SIG-M5 treated with dmso at 0.1 percent for 504 hours (cell line): Measurements from ENCODE around the gene CLEC12A.
"Not testable (repeated sequence)": the region's sequence is repeated elsewhere in the genome, so short reads cannot be mapped to it uniquely, and the experiment has no call there.

ENCODE experiments used
- DNase-seq: peaks from one replicate; lab custom pipeline; 2025; ENCODE audit not compliant: unreplicated experiment; lab: John Stamatoyannopoulos, UW

The CLEC12A gene

GRCh38 chr12:9971181-9971580 is at the start of gene CLEC12A:
CLEC12A (plus strand) TSS chr12:9971409; CDS start chr12:9971597, 188 bp downstream.
- peak; percentile 78 for DNase-seq

- DNase-seq: no peak
Observed at GRCh38 chr12:9922429-9922828, 48.8 kb upstream of the CLEC12A start.

- DNase-seq: peak; percentile 38
Observed at GRCh38 chr12:9925705-9926393, 45.4 kb upstream of the CLEC12A start.

- no peak for DNase-seq
Observed at GRCh38 chr12:9926876-9927275, 44.3 kb upstream of the CLEC12A start.

- peak; percentile 56 for DNase-seq
Observed at GRCh38 chr12:9928607-9929006, 42.6 kb upstream of the CLEC12A start.

- DNase-seq: no peak
Observed at GRCh38 chr12:9931245-9931644, 40.0 kb upstream of the CLEC12A start.

- no peak for DNase-seq
Observed at GRCh38 chr12:9932270-9932669, 38.9 kb upstream of the CLEC12A start, which contains the start of gene CLEC2A. CLEC2A (minus strand) TSS chr12:9932370; CDS start chr12:9932329, 41 bp downstream.

- DNase-seq: no peak
Observed at GRCh38 chr12:9933958-9934357, 37.3 kb upstream of the CLEC12A start.

- no peak for DNase-seq
Observed at GRCh38 chr12:9935026-9935425, 36.2 kb upstream of the CLEC12A start.

- peak; percentile 50 for DNase-seq
Observed at GRCh38 chr12:9936591-9936990, 34.6 kb upstream of the CLEC12A start.

GRCh38 chr12:9940375-9940774 is 30.8 kb upstream of the CLEC12A start:
- peak; percentile 37 for DNase-seq

- DNase-seq: no peak
Observed at GRCh38 chr12:9941838-9942237, 29.4 kb upstream of the CLEC12A start.

- no peak for DNase-seq
Observed at GRCh38 chr12:9943240-9943639, 28.0 kb upstream of the CLEC12A start.

GRCh38 chr12:9944391-9944790 is 26.8 kb upstream of the CLEC12A start:
- peak; percentile 21 for DNase-seq

- no peak for DNase-seq
Observed at GRCh38 chr12:9947674-9948073, 23.5 kb upstream of the CLEC12A start.

- DNase-seq: peak; percentile 92
Observed at GRCh38 chr12:9948606-9949296, 22.5 kb upstream of the CLEC12A start.

- peak; percentile 25 for DNase-seq
Observed at GRCh38 chr12:9951026-9951675, 20.1 kb upstream of the CLEC12A start.

GRCh38 chr12:9952954-9953729 is 18.1 kb upstream of the CLEC12A start:
- not testable (repeated sequence) for DNase-seq

- DNase-seq: no peak
Observed at GRCh38 chr12:9957834-9958233, 13.4 kb upstream of the CLEC12A start.

GRCh38 chr12:9960590-9960989 is 10.6 kb upstream of the CLEC12A start:
- peak; percentile 28 for DNase-seq

- no peak for DNase-seq
Observed at GRCh38 chr12:9961106-9961505, 10.1 kb upstream of the CLEC12A start.
